ENCODE results near the gene OR10AD1.

OR10AD1 gene

GRCh38 chr12:48182631-48183030 is 20.5 kb downstream of the OR10AD1 start:
- no peaks in the 10 kb centered on the region for H3K36me3 ChIP-seq (replicated peaks; ENCODE audit: insufficient read depth, low read length)
- no peak for DNase-seq
- H2AFZ ChIP-seq (ENCODE audit: low read length), result peak overlapping the region; percentile 90
- H3F3A ChIP-seq (ENCODE audit: insufficient read depth, low read length), result no peaks in the 10 kb centered on the region
- no peak overlapping the region for H3K27ac ChIP-seq (ENCODE audit: low read length)
- TF ChIP-seq EZH2 (optimal IDR thresholded peaks at IDR 0.05; ENCODE audit: low read depth, low read length) (no peak), CTCF (IDR thresholded peaks at IDR 0.05; ENCODE audit: low read length) (no peak), EZH2phosphoT487 (IDR thresholded peaks at IDR 0.05; ENCODE audit: low read length) (no peak)
- peaks cover 16% of the 10 kb centered on the region for H3K27me3 ChIP-seq (replicated peaks; ENCODE audit: insufficient read depth, low read length)
- H3K9me3 ChIP-seq (replicated peaks; ENCODE audit: insufficient read depth, low read length), result no peaks in the 10 kb centered on the region
- H3K4me3 ChIP-seq (ENCODE audit: low read length), result peak overlapping the region; percentile 93
- H3K4me2 ChIP-seq (ENCODE audit: low read depth, low read length), result peak overlapping the region; percentile 86
- no peaks in the 10 kb centered on the region for H4K20me1 ChIP-seq (ENCODE audit: insufficient read depth, low read length)
- H3K79me2 ChIP-seq (ENCODE audit: low read length), result no peaks in the 10 kb centered on the region
- peak overlapping the region; percentile 43; the same call in 1 of the 2 replicates for H3K9ac ChIP-seq (ENCODE audit: low read length)
- H3K9me2 ChIP-seq (replicated peaks; ENCODE audit: insufficient read depth, low read length), result no peaks in the 10 kb centered on the region
- H3K4me1 ChIP-seq (ENCODE audit: low read length), result peaks cover 15% of the 10 kb centered on the region

GRCh38 chr12:48180857-48181495 is 22.1 kb downstream of the OR10AD1 start:
- Histone ChIP-seq H3K4me1 (ENCODE audit: low read length) (peaks cover 15% of the 10 kb centered on the region), H3K27ac (ENCODE audit: low read length) (no peak overlapping the region), H3K36me3 (replicated peaks; ENCODE audit: insufficient read depth, low read length) (no peaks in the 10 kb centered on the region), H3K27me3 (replicated peaks; ENCODE audit: insufficient read depth, low read length) (peaks cover 16% of the 10 kb centered on the region), H3K9me3 (replicated peaks; ENCODE audit: insufficient read depth, low read length) (no peaks in the 10 kb centered on the region), H3F3A (ENCODE audit: insufficient read depth, low read length) (no peaks in the 10 kb centered on the region), H2AFZ (ENCODE audit: low read length) (no peak overlapping the region), H3K79me2 (ENCODE audit: low read length) (no peaks in the 10 kb centered on the region), H3K4me3 (ENCODE audit: low read length) (no peak overlapping the region), H3K4me2 (ENCODE audit: low read depth, low read length) (no peak overlapping the region), H3K9ac (ENCODE audit: low read length) (no peak overlapping the region), H3K9me2 (replicated peaks; ENCODE audit: insufficient read depth, low read length) (no peaks in the 10 kb centered on the region), H4K20me1 (ENCODE audit: insufficient read depth, low read length) (no peaks in the 10 kb centered on the region)
- no peak for DNase-seq
- TF ChIP-seq EZH2 (optimal IDR thresholded peaks at IDR 0.05; ENCODE audit: low read depth, low read length) (no peak), CTCF (IDR thresholded peaks at IDR 0.05; ENCODE audit: low read length) (no peak), EZH2phosphoT487 (IDR thresholded peaks at IDR 0.05; ENCODE audit: low read length) (no peak)

GRCh38 chr12:48180424-48180823 is 22.7 kb downstream of the OR10AD1 start:
- H4K20me1 ChIP-seq (ENCODE audit: insufficient read depth, low read length), result no peaks in the 10 kb centered on the region
- no peak overlapping the region for H3K4me2 ChIP-seq (ENCODE audit: low read depth, low read length)
- H3K79me2 ChIP-seq (ENCODE audit: low read length), result no peaks in the 10 kb centered on the region
- no peak for TF ChIP-seq EZH2phosphoT487 (IDR thresholded peaks at IDR 0.05; ENCODE audit: low read length)
- TF ChIP-seq CTCF (IDR thresholded peaks at IDR 0.05; ENCODE audit: low read length), result no peak
- TF ChIP-seq EZH2 (optimal IDR thresholded peaks at IDR 0.05; ENCODE audit: low read depth, low read length), result no peak
- H3K27me3 ChIP-seq (replicated peaks; ENCODE audit: insufficient read depth, low read length), result peaks cover 15% of the 10 kb centered on the region
- no peak overlapping the region for H3K27ac ChIP-seq (ENCODE audit: low read length)
- H3K4me3 ChIP-seq (ENCODE audit: low read length), result no peak overlapping the region
- no peaks in the 10 kb centered on the region for H3F3A ChIP-seq (ENCODE audit: insufficient read depth, low read length)
- DNase-seq, result no peak
- no peaks in the 10 kb centered on the region for H3K9me3 ChIP-seq (replicated peaks; ENCODE audit: insufficient read depth, low read length)
- H3K9ac ChIP-seq (ENCODE audit: low read length), result no peak overlapping the region
- H3K36me3 ChIP-seq (replicated peaks; ENCODE audit: insufficient read depth, low read length), result no peaks in the 10 kb centered on the region
- no peaks in the 10 kb centered on the region for H3K9me2 ChIP-seq (replicated peaks; ENCODE audit: insufficient read depth, low read length)
- no peak overlapping the region for H2AFZ ChIP-seq (ENCODE audit: low read length)
- peaks cover 20% of the 10 kb centered on the region for H3K4me1 ChIP-seq (ENCODE audit: low read length)

Data from MM.1S (cell line).